NCI-H345 treated with DMSO at 0.1 percent for 48 hours (cell line): ENCODE measurements around the gene ANKHD1.

Experiments used
- DNase-seq: peaks from one replicate; lab custom pipeline; 2025; ENCODE audit not compliant: unreplicated experiment; lab: John Stamatoyannopoulos, UW

Gene ANKHD1

GRCh38 chr5:140372971-140373487 is 28.6 kb upstream of the ANKHD1 start:
- DNase-seq = peak; percentile 25

DNA sequence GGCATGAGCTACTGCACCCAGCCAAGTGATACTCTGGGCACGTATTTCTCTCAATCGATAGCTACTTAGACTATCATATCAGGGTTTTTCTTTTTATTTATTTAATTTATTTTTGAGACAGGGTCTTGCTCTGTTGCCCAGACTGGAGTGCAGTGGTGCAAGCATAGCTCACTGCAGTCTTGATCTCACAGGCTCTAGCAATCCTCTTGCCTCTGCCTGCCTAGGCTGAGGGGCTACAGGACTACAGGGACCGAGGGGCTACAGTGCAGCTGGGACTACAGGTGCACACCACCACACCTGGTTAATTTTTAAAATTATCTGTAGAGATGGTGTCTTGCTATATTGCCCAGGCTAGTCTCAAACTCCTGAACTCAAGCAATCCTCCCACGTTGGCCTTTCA is 20.3 kb upstream of the ANKHD1 start:
- no peak for DNase-seq

DNA sequence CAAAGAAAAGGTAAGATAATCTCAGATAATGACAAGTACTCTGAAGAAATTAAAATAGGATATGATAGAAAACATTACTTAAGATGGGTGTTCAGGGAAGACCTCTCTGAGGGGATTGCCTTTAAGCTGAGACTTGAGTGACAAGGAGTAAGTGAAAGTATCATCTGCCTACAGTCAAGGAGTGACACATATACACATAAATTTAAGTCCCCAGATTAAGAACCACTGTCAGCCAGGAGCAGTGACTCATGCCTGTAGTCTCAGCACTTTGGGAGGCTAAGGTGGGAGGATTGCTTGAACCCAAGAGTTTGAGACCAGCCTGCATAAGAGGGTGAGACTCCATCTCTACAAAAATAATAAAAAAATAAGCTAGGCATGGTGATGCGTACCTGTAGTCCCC is 19.7 kb upstream of the ANKHD1 start:
- DNase-seq = no peak

- DNase-seq = no peak
These were observed 18.8 kb upstream of the ANKHD1 start for GRCh38 chr5:140382866-140383265.

DNA sequence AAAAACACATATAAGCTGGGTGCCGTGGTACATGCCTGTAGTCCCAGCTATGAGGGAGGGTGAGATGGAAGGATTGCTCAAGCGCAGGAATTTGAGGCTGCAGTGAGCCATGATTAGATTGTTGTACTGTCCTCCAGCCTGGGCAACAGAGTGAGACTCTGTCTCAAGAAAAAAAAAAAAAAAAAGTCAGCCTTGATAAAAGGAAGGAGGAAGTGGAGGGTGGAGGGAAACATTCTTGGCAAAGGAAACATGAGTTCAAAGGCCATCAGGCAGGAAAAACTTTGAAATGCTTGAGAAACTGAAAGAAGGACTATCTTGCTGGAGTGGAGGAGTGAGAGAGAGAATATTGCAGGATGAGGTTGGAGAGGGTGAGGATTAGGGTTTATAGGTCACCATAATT is 18.3 kb upstream of the ANKHD1 start:
- no peak for DNase-seq

DNA sequence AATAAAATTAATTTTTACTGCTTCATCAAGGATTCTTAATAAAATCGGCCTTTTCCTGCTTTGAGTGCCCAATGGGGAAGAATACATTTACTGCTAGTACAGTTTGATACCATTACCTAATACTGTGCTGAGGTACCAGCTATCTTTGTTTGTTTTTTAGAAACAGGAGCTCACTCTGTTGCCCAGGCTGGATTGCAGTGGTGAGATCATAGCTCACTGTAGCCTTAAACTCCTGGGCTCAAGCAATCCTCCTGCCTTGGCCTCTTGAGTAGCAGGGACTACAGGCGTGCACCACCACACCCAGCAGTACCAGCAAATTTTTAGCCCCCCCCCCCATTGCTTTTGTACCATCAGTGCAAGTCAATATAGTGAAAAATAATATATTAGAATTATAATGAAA is 13.6 kb upstream of the ANKHD1 start:
- no peak for DNase-seq

- DNase-seq = no peak
These were observed 10.3 kb upstream of the ANKHD1 start for GRCh38 chr5:140391312-140391711.

- DNase-seq = no peak
These were observed 9.9 kb upstream of the ANKHD1 start for GRCh38 chr5:140391732-140392131.

GRCh38 chr5:140393738-140394137 is 7.9 kb upstream of the ANKHD1 start:
- DNase-seq = no peak

- DNase-seq = no peak
These were observed 3.2 kb upstream of the ANKHD1 start for GRCh38 chr5:140398379-140398811.

- peak; percentile 19 for DNase-seq
These were observed 1.5 kb upstream of the ANKHD1 start for GRCh38 chr5:140399979-140400729.

- peak; percentile 97 for DNase-seq
These were observed 787 bp upstream of the ANKHD1 start for GRCh38 chr5:140400730-140401361.

GRCh38 chr5:140402258-140403074 is 833 bp downstream of the ANKHD1 start:
- peak; percentile 8 for DNase-seq

- no peak for DNase-seq
These were observed 2.0 kb downstream of the ANKHD1 start for GRCh38 chr5:140403613-140404012.

GRCh38 chr5:140408750-140409241 is 7.2 kb downstream of the ANKHD1 start:
- no peak for DNase-seq

DNA sequence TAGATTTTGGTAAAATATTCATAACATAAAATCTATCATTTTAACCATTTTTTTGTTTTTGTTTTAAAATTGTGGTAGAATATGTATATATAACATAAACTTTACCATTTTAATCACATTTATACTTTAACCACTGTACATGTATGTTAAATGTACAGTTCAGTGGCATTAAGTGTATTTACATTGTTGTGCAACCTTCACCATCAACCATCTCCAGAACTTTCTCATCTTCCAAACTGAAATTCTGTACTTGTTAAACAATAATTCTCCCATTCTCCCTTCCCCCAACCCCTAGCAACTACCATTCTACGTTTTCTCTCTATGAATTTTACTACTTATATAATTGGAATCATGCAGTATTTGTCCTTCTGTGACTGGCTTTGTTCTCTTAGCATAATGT is 11.6 kb downstream of the ANKHD1 start:
- no peak for DNase-seq

- DNase-seq = no peak
These were observed 15.6 kb downstream of the ANKHD1 start for GRCh38 chr5:140417235-140417634.

DNA sequence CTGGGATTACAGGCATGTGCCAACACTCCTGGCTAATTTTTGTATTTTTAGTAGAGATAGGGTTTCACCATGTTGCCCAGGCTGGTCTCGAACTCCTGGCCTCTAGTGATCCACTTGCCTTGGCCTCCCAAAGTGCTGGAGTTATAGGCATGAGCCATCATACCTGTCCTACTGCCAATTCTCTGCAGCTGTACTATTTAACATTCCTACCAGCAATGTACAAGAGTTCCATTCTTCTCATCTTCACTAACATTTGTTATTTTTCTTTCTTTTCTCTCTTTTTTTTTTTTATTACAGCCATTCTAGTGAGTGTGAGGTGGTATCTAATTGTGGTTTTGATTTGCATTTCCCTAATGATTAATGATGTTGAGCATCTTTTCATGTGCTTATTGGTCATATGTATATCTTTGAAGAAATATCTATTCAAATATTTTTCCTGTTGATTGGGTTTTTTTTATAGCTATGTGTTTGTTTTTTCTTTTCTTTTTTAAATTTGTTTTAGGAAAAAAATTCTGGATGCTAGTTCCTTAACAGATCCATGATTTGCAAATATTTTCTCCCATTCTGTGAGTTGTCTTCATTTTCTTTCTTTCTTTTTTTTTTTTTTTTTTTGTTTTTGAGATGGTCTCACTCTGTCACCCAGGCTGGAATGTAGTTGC is 17.4 kb downstream of the ANKHD1 start:
- DNase-seq = no peak

- DNase-seq = no peak
These were observed 18.6 kb downstream of the ANKHD1 start for GRCh38 chr5:140420226-140420570.

- no peak for DNase-seq
These were observed 19.2 kb downstream of the ANKHD1 start for GRCh38 chr5:140420665-140421361.
